Liver (tissue), 9 donors: ENCODE results near the gene MYF6. TPM values are rescaled to one million over a fixed set of nuclear protein-coding genes. Genes with fewer than 3 reads are reported as not detected.

ENCODE experiments used
- DNase-seq: peaks from one replicate; pipeline ENCODE4 v3.0.0-alpha.2; 2017; ENCODE audit warnings: low spot score
- H3K27ac ChIP-seq, 2 donors: one replicate each; pipeline ENCODE4 v1.7.0; 2013; ENCODE audit warnings: inconsistent platforms in 2 of 2, low read length in 2 of 2, control low read depth in 1 of 2, low read depth in 1 of 2, mild to moderate bottlenecking in 1 of 2
- H3K27me3 ChIP-seq, 4 donors: one replicate each; pipeline versions ENCODE4 v1.6.1 to v1.7.0; 2013; ENCODE audit warnings: low read length in 3 of 4, inconsistent platforms in 1 of 4, mild to moderate bottlenecking in 1 of 4, moderate library complexity in 1 of 4; ENCODE audit not compliant: control insufficient read depth in 4 of 4, insufficient read depth in 4 of 4
- H3K36me3 ChIP-seq, 4 donors: one replicate each; pipeline versions ENCODE4 v1.6.1 to v1.7.0; 2013; ENCODE audit warnings: low read length in 3 of 4, mild to moderate bottlenecking in 3 of 4, low read depth in 1 of 4, moderate library complexity in 1 of 4; ENCODE audit not compliant: control insufficient read depth in 4 of 4, insufficient read depth in 3 of 4
- H3K4me1 ChIP-seq, 4 donors: one replicate each; pipeline versions ENCODE4 v1.6.1 to v1.7.0; 2013; ENCODE audit warnings: low read length in 3 of 4, mild to moderate bottlenecking in 3 of 4, moderate library complexity in 1 of 4; ENCODE audit not compliant: control insufficient read depth in 4 of 4, insufficient read depth in 4 of 4
- H3K4me3 ChIP-seq, 3 donors: one replicate each; pipeline versions ENCODE4 v1.6.1 to v1.7.0; 2013; ENCODE audit warnings: low read length in 3 of 3, control low read depth in 1 of 3, low read depth in 1 of 3, mild to moderate bottlenecking in 1 of 3
- H3K9ac ChIP-seq, 2 donors: one replicate each; pipeline ENCODE4 v1.7.0; 2013; ENCODE audit warnings: low read length in 2 of 2, mild to moderate bottlenecking in 2 of 2, moderate library complexity in 2 of 2, control low read depth in 1 of 2, low read depth in 1 of 2
- H3K9me3 ChIP-seq, 4 donors: one replicate each; pipeline versions ENCODE4 v1.6.1 to v1.7.0; 2013; ENCODE audit warnings: low read length in 3 of 4; ENCODE audit not compliant: control insufficient read depth in 4 of 4
- FOXA1 ChIP-seq: IDR thresholded peaks from 2 replicates; pipeline ENCODE4 v1.6.1; 2016; ENCODE audit warnings: antibody characterized with exemption
- FOXA2 ChIP-seq: IDR thresholded peaks from 2 replicates; pipeline ENCODE4 v1.6.1; 2016; ENCODE audit warnings: antibody characterized with exemption
- HNF4A ChIP-seq, 2 donors: conservative IDR thresholded peaks; 2 replicates each; pipeline ENCODE4 v1.6.1; 2016; ENCODE audit warnings: antibody characterized with exemption in 2 of 2, mild to moderate bottlenecking in 2 of 2
- HNF4G ChIP-seq: IDR thresholded peaks from 2 replicates; pipeline ENCODE4 v1.6.1; 2016; ENCODE audit warnings: antibody characterized with exemption
- JUND ChIP-seq, 2 donors: IDR thresholded peaks; 2 replicates each; pipeline ENCODE4 v1.6.1; 2016; ENCODE audit warnings: antibody characterized with exemption in 2 of 2
- NR2F2 ChIP-seq: IDR thresholded peaks from 2 replicates; pipeline ENCODE4 v1.6.1; 2016; ENCODE audit warnings: antibody characterized with exemption
- RAD21 ChIP-seq, 2 donors: IDR thresholded peaks; 2 replicates each; pipeline ENCODE4 v1.6.1; 2016; ENCODE audit warnings: antibody characterized with exemption in 2 of 2, mild to moderate bottlenecking in 2 of 2
- REST ChIP-seq: IDR thresholded peaks from 2 replicates; pipeline ENCODE4 v1.6.1; 2016; ENCODE audit warnings: antibody characterized with exemption, mild to moderate bottlenecking
- RXRA ChIP-seq, 2 donors: IDR thresholded peaks; 2 replicates each; pipeline ENCODE4 v1.6.1; 2017 to 2018; ENCODE audit warnings: antibody characterized with exemption in 2 of 2, mild to moderate bottlenecking in 1 of 2
- SP1 ChIP-seq: IDR thresholded peaks from 2 replicates; pipeline ENCODE4 v1.6.1; 2018; ENCODE audit warnings: antibody characterized with exemption, mild to moderate bottlenecking
- TAF1 ChIP-seq: conservative IDR thresholded peaks from 2 replicates; pipeline ENCODE4 v1.6.1; 2016; ENCODE audit warnings: antibody characterized with exemption, mild to moderate bottlenecking
- YY1 ChIP-seq: IDR thresholded peaks from 2 replicates; pipeline ENCODE4 v1.6.1; 2016; ENCODE audit warnings: antibody characterized with exemption, mild to moderate bottlenecking
- ZBTB33 ChIP-seq: IDR thresholded peaks from 2 replicates; pipeline ENCODE4 v1.6.1; 2016; ENCODE audit warnings: antibody characterized with exemption
- WGBS: extraction: QIAGEN DNeasy Blood & Tissue Kit; methylation state at CpG from one replicate; pipeline ENCODE4 v1.1.7; 2013; 5-methylcytosine and 5-hydroxymethylcytosine counted together
- polyA plus RNA-seq, 2 donors: library from polyadenylated mRNA; stranded (reverse) in 1 of 2; unstranded in 1 of 2; fragments of 200-250 nt in 1 of 2; fragments of >200 nt in 1 of 2; fragmentation: Nextera tagmentation in 1 of 2; extraction: Ambion mirVana in 1 of 2; gene quantifications; one replicate each; pipeline versions ENCODE4 v1.2.1 to v1.2.3, GENCODE V29; 2013 to 2015
- total RNA-seq, 2 donors: library from RNA; depleted of rRNA; stranded (reverse); fragments of >200 nt; gene quantifications; one replicate each; pipeline ENCODE4 v1.2.3, GENCODE V29; 2014
- TF ChIP-seq, protein P1 (sequence below): IDR thresholded peaks from 2 replicates; pipeline ENCODE4 v1.6.1; 2016; ENCODE audit warnings: antibody characterized with exemption
- TF ChIP-seq, protein P2 (sequence below): fragments of 150-350 bp; IDR thresholded peaks from 2 replicates; pipeline ENCODE4 v1.5.1; 2017; ENCODE audit warnings: improper control_type of control experiment, low read depth, low read length; ENCODE audit not compliant: missing input control
- donor health status: healthy.
- donor health status: healthy.
- donor health status: healthy.
- donor health status: healthy.
- donor health status: healthy.

The MYF6 gene
- total and polyA plus RNA-seq, 4 donors: 0.05 to 0.18 TPM; not detected in 2

DNA sequence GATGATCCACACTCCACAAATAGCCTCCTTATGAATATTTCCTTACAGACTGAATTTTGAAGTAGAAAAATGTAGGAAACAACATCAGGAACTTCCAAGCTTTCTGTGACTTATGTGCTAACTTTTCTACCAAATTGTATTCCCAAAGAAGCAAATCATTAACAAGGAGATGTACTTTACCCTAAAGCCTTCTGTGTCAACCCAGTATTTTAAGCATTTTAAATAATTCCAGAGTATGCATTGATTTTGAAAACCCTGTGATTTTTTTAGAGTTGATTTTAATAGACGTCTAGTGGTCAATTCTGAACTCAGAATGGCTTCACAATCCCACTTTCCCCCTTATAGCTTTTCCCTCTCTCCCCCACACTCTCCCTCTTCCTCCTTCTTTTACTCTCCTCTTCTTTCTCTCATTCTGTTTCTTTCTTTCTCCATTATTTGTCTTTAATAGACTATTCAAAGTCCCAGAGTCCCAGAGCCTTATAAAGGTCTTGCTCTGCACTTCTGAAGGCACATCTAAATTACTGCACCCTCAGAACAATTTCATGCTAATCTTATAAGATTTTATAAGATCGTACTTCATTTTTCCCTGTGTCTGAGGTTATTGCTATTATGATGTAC lies 10.1 kb upstream of the MYF6 start:
- TF ChIP-seq FOXA2: peak; percentile 27
- peak; percentile 84 to 88 for TF ChIP-seq HNF4A (conservative IDR thresholded peaks at IDR 0.05)
- peak; percentile 36 to 38 for TF ChIP-seq RXRA (IDR thresholded peaks at IDR 0.05)
- TF ChIP-seq FOXA1: no peak
- TF ChIP-seq REST: peak; percentile 74
- TF ChIP-seq YY1: peak; percentile 50
- TF ChIP-seq RAD21 (IDR thresholded peaks at IDR 0.05): peak; percentile 9 to 25
- peak in 1 of 2 donors; percentile 62 for TF ChIP-seq JUND (IDR thresholded peaks at IDR 0.05)
- no peak for TF ChIP-seq ZBTB33
- TF ChIP-seq HNF4G: peak; percentile 63
- TF ChIP-seq, protein P1, sequence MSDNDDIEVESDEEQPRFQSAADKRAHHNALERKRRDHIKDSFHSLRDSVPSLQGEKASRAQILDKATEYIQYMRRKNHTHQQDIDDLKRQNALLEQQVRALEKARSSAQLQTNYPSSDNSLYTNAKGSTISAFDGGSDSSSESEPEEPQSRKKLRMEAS: peak; percentile 15
- TF ChIP-seq TAF1: no peak
- peak; percentile 93 for TF ChIP-seq SP1
- TF ChIP-seq NR2F2: no peak
- Histone ChIP-seq H3K27ac (peak overlapping the region; percentile 72 to 76), H3K4me3 (no peak overlapping the region), H3K9ac (peak overlapping the region in 1 of 2 donors; percentile 67), H3K9me3 (no peaks in the 10 kb centered on the region), H3K4me1 (peaks cover 0 to 16% (median 8%) of the 10 kb centered on the region in 4 donors), H3K27me3 (no peaks in the 10 kb centered on the region), H3K36me3 (no peaks in the 10 kb centered on the region)
- WGBS: 41% methylated on average over 2 of the region's 2 CpGs
- no peak for DNase-seq

GRCh38 chr12:80698256-80698655 lies 9.2 kb upstream of the MYF6 start:
- H3K9ac ChIP-seq: no peak overlapping the region
- no peaks in the 10 kb centered on the region for H3K9me3 ChIP-seq
- no peaks in the 10 kb centered on the region for H3K36me3 ChIP-seq
- no peaks in the 10 kb centered on the region for H3K27me3 ChIP-seq
- TF ChIP-seq, protein P2, sequence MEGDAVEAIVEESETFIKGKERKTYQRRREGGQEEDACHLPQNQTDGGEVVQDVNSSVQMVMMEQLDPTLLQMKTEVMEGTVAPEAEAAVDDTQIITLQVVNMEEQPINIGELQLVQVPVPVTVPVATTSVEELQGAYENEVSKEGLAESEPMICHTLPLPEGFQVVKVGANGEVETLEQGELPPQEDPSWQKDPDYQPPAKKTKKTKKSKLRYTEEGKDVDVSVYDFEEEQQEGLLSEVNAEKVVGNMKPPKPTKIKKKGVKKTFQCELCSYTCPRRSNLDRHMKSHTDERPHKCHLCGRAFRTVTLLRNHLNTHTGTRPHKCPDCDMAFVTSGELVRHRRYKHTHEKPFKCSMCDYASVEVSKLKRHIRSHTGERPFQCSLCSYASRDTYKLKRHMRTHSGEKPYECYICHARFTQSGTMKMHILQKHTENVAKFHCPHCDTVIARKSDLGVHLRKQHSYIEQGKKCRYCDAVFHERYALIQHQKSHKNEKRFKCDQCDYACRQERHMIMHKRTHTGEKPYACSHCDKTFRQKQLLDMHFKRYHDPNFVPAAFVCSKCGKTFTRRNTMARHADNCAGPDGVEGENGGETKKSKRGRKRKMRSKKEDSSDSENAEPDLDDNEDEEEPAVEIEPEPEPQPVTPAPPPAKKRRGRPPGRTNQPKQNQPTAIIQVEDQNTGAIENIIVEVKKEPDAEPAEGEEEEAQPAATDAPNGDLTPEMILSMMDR: no peak
- DNase-seq: no peak
- peak overlapping the region in 1 of 2 donors; percentile 72 for H3K27ac ChIP-seq
- H3K4me3 ChIP-seq: no peak overlapping the region
- peaks cover 0 to 21% (median 8%) of the 10 kb centered on the region in 4 donors for H3K4me1 ChIP-seq
- WGBS: 69% methylated on average over 7 of the region's 7 CpGs
